ENCODE data around the gene COPRS. TPM values are rescaled to one million over a fixed set of nuclear protein-coding genes. Genes with fewer than 3 reads are reported as not detected.
"Not testable (repeated sequence)": the region's sequence is repeated elsewhere in the genome, so short reads cannot be mapped to it uniquely, and the experiment has no call there.

COPRS gene
- total RNA-seq, 1 donor = 64.3 TPM

GRCh38 chr17:31824766-31825360, 34.2 kb downstream of the COPRS start:
- TF ChIP-seq, protein P1, sequence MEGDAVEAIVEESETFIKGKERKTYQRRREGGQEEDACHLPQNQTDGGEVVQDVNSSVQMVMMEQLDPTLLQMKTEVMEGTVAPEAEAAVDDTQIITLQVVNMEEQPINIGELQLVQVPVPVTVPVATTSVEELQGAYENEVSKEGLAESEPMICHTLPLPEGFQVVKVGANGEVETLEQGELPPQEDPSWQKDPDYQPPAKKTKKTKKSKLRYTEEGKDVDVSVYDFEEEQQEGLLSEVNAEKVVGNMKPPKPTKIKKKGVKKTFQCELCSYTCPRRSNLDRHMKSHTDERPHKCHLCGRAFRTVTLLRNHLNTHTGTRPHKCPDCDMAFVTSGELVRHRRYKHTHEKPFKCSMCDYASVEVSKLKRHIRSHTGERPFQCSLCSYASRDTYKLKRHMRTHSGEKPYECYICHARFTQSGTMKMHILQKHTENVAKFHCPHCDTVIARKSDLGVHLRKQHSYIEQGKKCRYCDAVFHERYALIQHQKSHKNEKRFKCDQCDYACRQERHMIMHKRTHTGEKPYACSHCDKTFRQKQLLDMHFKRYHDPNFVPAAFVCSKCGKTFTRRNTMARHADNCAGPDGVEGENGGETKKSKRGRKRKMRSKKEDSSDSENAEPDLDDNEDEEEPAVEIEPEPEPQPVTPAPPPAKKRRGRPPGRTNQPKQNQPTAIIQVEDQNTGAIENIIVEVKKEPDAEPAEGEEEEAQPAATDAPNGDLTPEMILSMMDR (IDR thresholded peaks at IDR 0.05; ENCODE audit: insufficient read depth, low read depth, low read length) = no peak
- no peak overlapping the region for H3K4me3 ChIP-seq (ENCODE audit: low read depth, low read length)
- DNase-seq (ENCODE audit: low read depth) = peak; percentile 81

DNA sequence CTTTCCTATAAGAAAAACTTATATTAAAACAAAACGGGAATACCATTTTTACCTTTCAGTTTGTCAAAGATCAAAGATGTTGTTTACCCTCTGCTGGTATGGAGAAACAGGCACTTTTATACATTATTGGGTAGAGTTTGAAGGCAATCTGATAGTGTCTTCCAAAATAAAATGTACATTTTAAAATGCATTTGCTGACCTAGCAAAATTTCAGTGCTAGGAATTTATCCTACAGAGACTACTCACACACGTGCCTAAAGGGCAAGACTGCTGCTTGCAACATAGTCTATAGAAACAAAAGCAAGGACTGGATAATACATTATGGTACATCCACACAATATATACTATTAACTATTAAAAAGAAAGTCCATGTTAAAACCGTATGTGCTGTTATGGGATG, 36.0 kb downstream of the COPRS start:
- TF ChIP-seq, protein P1 (IDR thresholded peaks at IDR 0.05; ENCODE audit: insufficient read depth, low read depth, low read length) = no peak
- no peak for DNase-seq (ENCODE audit: low read depth)
- no peak overlapping the region for H3K4me3 ChIP-seq (ENCODE audit: low read depth, low read length)

DNA sequence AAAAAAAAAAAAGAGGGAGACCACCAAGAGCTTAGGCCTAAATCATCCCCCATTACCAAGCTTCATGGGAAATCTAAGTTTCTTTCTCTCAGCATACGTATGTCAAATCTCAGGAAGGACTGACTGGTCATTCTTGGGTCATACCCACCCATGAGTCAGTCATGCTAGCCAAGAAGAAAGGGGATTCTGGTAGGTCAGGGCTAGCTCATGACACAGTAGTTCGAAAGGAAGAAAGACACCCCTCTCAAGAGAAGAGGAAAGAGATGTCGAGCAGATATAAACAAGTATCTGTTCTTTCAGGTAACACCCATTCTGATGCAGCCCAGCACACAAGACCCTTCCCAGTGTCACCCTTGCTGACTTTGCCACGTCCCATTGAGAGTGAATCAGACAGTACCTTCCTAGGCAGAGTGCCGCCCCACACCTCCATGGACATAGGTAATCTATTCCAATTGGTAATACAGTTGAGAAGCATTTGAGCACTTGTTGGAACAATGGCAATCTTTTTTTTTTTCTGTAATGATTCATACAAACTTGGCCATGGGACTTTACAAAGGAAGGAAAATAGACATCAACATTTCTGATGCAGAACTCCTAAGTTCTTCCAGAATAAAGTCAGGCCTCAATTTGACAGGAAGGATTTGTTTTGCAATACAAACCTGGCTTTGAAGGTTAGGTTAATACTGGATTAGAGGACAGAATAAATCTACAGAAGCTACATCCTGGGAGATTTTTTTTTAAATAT, 38.2 kb downstream of the COPRS start:
- H3K4me3 ChIP-seq (ENCODE audit: low read depth, low read length) = no peak overlapping the region
- DNase-seq (ENCODE audit: low read depth) = no peak
- TF ChIP-seq, protein P1 (IDR thresholded peaks at IDR 0.05; ENCODE audit: insufficient read depth, low read depth, low read length) = no peak

GRCh38 chr17:31819578-31819977, 39.5 kb downstream of the COPRS start:
- H3K4me3 ChIP-seq (ENCODE audit: low read depth, low read length) = no peak overlapping the region
- DNase-seq (ENCODE audit: low read depth) = no peak
- TF ChIP-seq, protein P1 (IDR thresholded peaks at IDR 0.05; ENCODE audit: insufficient read depth, low read depth, low read length) = no peak

GRCh38 chr17:31818863-31819262, 40.2 kb downstream of the COPRS start:
- not testable (repeated sequence) for H3K4me3 ChIP-seq (ENCODE audit: low read depth, low read length); DNase-seq (ENCODE audit: low read depth)

DNA sequence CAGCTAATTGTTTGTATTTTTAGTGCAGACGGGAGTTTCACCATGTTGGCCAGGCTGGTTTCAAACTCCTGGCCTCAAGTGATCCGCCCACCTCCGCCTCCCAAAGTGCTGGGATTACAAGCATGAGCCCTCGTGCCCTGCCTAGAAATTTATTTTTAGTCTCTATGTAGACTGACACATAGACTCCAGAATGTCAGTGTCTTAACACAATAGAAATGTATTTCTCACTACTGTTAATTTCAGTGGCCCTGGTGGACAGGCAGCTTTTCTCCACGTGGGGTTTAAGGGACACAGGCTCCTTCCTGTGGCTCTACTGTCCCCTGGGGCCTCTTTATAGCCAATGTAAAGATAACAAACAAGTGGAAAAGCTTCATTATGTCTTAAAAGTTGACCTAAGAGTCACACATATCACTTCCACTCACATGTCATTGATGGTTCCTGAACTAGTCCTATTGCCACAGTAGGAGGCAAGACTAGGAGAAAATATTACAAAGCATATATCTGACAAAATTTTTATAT, 43.8 kb downstream of the COPRS start:
- H3K4me3 ChIP-seq (ENCODE audit: low read depth, low read length) = no peak overlapping the region
- no peak for DNase-seq (ENCODE audit: low read depth)
- TF ChIP-seq, protein P1 (IDR thresholded peaks at IDR 0.05; ENCODE audit: insufficient read depth, low read depth, low read length) = no peak

GRCh38 chr17:31811101-31811500, 47.9 kb downstream of the COPRS start:
- no peak for DNase-seq (ENCODE audit: low read depth)
- TF ChIP-seq, protein P1 (IDR thresholded peaks at IDR 0.05; ENCODE audit: insufficient read depth, low read depth, low read length) = no peak
- H3K4me3 ChIP-seq (ENCODE audit: low read depth, low read length) = no peak overlapping the region

DNA sequence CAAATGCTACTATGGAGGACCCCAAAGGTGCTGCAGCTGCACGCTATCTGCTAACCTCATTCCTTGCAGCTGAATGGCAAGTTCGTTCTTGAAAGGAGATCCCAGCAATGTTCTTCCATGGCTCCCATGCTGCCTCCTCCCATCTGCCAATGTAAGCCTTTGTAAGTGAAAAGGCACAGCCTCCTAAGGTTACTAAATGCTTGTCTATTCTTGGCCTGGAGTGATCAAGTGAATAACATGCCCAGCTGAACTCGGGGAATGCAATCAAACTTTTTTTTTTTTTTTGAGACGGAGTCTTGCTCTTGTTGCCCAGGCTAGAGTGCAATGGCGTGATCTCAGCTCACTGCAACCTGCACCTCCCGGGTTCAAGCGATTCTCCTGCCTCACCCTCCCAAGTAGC, 49.2 kb downstream of the COPRS start:
- not testable (repeated sequence) for DNase-seq (ENCODE audit: low read depth)

More for the DNA sequence above, 49.2 kb downstream of the COPRS start:
- not testable (repeated sequence) for H3K4me3 ChIP-seq (ENCODE audit: low read depth, low read length)

Data from fibroblast of villous mesenchyme (primary cell).